CD4-positive, alpha-beta T cell treated with Interleukin-10 for 1 hour (primary cell): ENCODE data around the gene PPP1R12B.

Experiments used
- DNase-seq: peaks from one replicate; pipeline ENCODE4 v3.0.0-alpha.2; 2020

PPP1R12B gene

DNA sequence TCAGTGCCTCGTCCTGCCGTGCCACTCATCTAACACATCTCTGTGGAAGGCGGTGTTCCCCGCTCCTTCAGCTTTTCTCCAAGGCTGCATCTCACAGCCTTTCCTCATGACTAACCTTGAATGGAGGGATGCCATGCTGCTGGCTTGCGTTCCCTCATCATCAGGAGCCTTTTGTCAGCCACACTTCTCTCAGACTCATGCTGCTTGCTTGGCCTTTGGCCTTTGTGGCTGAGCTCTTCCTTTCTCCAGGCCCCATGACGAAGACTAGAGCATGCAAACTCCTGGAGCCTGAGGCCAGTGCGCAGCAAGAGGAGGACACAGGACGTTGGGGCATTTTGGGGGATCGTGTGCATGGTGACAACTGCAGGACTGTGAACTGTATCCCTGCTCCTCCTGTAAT, 291.0 kb downstream of the PPP1R12B start:
- DNase-seq = no peak

DNA sequence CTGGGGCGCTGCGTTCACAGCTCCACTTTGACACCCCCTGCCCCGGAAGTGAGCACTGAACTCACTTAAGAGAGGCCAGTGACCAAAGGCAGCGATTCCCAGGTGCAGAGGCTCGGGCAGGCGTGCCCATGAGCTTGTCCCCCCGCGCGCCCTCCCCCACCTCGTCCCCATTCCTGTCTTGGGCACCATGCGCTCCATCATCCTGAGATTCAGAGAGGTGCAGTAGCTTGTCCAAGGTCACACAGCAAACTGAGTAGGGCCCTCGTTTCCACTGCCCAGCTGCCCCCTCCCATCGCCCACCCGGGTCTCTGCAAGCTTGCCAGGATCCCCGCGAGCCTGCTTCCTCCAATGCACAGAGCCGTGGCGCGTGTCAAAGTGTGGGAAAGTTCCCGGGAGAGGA, 293.7 kb downstream of the PPP1R12B start:
- DNase-seq = no peak
